GM21717 (cell line): Measurements from ENCODE around the gene EAPP.
"Not testable (repeated sequence)": the region's sequence is repeated elsewhere in the genome, so short reads cannot be mapped to it uniquely, and the experiment has no call there.

ENCODE experiments used
- ATAC-seq: cut with Tn5 transposase; IDR thresholded peaks from one replicate; pipeline ENCODE4 v1.9.1; 2021; ENCODE audit warnings: mild to moderate bottlenecking, moderate library complexity; ENCODE audit not compliant: unreplicated experiment

The EAPP gene

DNA sequence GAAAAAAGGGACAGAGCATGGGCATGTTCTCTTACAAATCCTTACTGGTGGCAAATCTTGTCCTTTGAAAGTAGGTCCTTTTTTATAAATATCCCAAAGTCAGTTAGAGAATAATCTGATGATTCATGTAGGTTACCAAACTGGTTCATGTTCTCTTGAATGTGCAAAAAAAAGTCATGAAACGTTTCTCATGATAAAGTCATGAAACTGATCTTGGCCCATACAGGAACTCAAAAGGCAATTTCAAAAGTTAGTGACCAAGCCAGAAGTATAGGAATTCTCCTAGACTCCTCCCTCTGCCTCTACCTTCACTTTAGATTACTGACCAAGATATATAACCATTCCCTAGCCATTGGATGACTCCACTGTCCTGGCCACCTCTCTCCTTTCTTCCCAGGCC is 50.2 kb downstream of the EAPP start:
- ATAC-seq: no peak

DNA sequence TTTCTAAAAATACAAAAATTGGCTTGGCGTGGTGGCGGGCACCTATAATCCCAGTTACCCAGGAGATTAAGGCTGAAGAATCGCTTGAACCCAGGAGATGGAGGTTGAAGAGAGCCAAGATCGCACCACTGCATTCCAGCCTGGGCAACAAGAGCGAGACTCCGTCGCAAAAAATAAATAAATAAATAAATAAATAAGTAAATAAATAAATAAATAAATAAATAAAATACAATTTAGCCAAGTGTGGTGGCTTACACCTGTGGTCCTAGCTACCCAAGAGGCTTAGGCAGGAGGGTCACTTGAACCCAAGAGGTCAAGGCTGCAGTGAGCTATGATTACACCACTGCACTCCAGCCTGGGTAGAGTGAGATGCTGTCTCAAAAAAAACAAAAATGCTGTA is 51.0 kb downstream of the EAPP start:
- no peak for ATAC-seq

DNA sequence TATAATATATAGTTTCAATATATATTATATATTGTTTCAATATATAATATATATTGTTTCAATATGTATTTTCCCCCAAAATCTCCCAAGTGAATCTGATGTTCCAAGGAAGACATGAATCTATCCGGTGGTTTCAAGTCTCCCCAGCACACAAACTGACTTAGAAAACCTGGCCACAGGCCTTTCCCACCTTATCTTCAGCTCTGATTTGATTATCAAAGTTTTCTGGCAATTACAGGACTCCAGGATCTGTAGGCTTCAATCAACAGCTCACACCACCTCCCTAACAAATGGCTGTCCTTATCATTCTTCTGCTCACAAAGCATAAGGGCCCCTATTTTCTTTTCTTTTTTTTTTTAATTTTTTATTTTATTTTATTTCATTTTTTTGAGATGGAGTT is 54.8 kb downstream of the EAPP start:
- no peak for ATAC-seq

DNA sequence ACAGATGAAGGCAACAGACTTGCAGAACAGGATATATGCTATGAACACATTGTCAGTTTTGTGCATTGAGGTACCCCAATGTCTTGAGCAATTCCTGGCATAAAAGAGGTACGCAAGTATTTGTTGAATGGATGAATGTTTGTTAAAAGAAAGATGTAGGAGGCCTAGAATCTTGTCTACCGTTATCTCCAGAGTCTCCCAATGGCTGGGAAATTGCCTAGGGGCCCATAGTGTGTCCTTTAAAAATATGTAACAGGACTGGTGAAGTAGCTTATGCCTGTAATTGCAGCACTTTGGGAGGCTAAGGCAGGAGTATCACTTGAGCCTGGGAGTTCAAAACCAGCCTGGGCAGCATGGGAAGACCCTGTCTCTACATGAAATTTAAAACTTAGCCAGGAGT is 57.0 kb downstream of the EAPP start:
- ATAC-seq: no peak

DNA sequence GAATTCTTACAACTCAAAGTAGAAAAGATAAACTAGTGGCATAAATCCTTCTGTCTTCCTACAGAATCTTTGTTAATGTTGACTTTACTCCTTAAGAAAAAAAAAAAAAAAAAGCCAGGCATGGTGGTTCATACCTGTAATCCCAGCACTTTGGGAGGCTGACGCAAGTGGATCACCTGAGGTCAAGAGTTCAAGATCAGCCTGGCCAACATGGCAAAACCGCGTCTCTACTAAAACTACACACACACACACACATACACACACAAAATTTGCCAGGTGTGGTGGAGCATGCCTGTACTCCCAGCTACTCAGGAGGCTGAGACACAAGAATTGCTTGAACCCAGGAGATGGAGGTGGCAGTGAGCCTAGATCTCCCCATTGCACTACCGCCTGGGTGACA is 59.8 kb downstream of the EAPP start:
- ATAC-seq: no peak

DNA sequence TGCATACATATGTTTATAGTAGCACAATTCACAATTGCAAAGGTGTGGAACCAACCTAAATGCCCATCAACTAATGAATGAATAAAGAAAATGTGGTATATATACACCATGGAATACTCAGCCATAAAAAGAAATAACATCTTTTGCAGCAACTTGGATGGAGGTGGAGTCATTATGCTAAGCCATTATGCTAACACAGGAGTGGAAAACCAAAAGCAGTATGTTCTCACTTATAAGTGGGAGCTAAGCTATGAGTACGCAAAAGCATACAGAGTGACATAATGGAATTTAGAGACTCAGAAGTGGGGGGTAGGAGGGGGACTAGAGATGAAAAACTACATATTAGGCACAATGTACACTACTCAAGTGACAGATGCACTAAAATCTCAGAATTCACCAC is 61.2 kb downstream of the EAPP start:
- no peak for ATAC-seq

DNA sequence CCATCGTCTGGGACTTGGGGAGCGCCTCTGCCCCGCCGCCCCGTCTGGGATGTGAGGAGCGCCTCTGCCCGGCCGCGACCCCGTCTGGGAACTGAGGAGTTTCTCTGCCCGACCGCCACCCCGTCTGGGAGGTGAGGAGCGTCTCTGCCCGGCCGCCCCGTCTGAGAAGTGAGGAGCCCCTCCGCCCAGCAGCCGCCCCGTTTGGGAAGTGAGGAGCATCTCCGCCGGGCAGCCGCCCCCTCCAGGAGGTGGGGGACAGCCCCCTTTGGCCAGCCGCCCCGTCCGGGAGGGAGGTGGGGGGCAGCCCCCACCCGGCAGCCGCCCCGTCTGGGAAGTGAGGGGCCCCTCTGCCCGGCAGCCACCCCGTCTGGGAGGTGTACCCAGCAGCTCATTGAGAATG is 63.5 kb downstream of the EAPP start:
- not testable (repeated sequence) for ATAC-seq

DNA sequence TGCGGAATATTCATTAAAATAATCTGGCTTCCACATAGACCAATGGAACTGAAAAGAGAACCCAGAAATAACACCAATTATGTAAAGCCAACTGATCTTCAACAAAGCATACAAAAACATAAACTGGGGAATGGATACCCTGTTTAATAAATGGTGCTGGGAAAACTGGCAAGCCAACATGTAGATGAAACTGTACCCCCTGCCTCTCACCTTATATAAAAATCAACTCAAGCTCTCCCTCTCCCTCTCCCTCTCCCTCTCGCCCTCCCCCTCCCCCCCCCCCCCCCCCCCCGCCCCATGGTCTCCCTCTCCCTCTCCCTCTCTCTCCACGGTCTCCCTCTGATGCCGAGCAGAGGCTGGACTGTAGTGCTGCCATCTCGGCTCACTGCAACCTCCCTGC is 64.3 kb downstream of the EAPP start:
- no peak for ATAC-seq

DNA sequence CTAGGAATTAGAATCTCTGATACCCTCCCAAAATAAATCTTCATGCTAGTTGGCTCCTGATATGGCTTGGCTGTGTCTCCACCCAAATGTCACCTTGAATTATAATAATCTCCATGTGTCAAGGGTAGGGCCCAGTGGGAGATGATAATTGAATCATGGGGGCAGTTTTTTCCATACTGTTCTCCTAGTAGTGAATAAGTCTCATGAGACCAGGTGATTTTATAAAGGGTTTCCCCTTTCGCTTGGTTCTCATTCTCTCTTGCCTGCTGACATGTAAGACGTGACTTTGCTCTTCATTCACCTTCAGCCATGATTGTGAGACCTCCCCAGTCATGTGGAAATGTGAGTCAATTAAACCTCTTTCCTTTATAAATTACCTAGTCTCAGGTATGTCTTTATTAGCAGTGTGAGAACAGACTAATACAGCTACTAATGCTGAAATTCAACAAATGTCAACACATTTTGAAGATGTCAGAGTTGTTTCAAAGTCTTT is 65.3 kb downstream of the EAPP start:
- no peak for ATAC-seq

DNA sequence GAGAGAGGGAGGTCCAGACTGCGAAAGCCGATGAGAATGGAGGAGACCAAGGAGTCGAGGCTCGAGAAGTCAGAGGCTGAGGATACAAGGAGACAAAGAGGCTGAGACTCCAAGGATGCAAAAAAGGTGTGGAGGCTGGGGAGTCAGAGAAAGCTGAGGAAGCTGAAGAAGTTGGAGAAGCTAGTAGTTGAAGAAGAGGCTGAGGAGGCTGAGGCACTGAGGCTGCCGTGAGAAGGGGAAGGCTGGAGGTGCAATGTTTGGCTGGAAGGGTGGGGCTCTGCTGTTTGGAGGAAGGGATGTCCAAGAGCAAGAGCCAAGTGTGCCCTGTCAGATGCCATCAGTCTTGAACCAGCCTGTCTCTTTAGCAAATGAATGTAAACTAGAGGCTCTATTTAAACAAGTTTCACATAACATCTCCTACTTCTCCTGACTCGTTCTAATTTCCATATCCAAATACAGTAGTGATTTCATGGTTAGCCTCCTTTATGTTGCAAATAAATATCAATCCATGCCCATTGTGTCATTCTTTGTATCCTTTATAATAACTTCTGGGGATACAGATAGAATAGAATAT is 66.7 kb downstream of the EAPP start:
- no peak for ATAC-seq

DNA sequence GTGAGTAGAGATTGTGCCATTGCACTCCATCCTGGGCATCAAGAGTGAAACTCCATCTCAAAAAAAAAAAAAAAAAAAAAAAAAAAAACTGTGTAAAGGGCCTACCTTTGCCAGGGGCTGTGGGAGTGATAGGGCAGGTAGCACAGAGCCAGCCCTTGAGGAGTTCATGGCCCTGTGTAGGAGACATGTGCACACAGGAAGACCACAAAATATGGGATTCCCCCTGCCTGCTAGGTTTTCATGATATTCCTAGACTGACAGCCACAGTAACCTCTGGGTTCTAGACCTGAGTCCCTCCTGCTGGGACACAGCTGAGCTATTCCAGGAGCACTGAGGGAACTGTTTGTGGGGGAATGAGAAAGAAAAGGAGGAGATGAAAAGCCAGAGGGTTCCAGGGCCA is 69.2 kb downstream of the EAPP start:
- no peak for ATAC-seq

DNA sequence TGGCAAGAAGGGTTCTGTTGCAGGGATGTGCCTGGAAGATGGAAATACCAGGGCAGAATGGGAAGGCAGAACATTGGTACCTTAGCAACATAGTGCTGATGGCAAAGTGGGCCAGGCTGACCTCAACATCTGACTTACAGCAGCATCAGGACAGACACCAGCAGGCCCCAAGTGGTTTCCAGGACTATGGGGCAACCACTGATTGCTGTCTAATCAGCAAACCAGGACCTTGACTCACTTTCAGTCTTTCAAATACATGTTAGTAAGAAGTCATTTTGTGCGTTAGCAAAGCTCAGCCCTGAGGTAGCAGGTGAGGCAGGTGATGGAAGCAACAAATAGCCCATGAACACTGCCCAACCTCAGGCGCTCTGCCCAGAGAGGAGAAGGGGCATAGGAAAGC is 72.8 kb downstream of the EAPP start:
- ATAC-seq: no peak
